K562 (cell line): ENCODE results near the gene LRP3. TPM values are rescaled to one million over a fixed set of nuclear protein-coding genes. Genes with fewer than 3 reads are reported as not detected.

Source experiments
- E4F1 ChIP-seq: fragments of 250-450 bp; sonication (Bioruptor Pico); IDR thresholded peaks from 2 replicates; pipeline ENCODE4 v1.5.0; 2021; ENCODE audit warnings: mild to moderate bottlenecking, borderline replicate concordance
- IRF2 ChIP-seq: sonication (generic); formaldehyde crosslinking; IDR thresholded peaks from 2 replicates; pipeline ENCODE4 v1.8.1; 2022; ENCODE audit warnings: mild to moderate bottlenecking, missing genetic modification reagents
- RREB1 ChIP-seq: fragments of 250-450 bp; sonication (Bioruptor Pico); IDR thresholded peaks from 2 replicates; pipeline ENCODE4 v1.4.0; 2020
- STAT5A ChIP-seq: IDR thresholded peaks from 2 replicates; pipeline ENCODE4 v1.6.1; 2012; ENCODE audit warnings: low read length, inconsistent platforms, borderline replicate concordance
- TBL1XR1 ChIP-seq, 2 experiments: IDR thresholded peaks; 2 replicates each; pipeline ENCODE4 v1.6.1; 2012; ENCODE audit warnings: improper control_type of control experiment in 2 of 2, low read length in 2 of 2, mild to moderate bottlenecking in 1 of 2
- ZNF23 ChIP-seq: fragments of 250-450 bp; sonication (Bioruptor Pico); IDR thresholded peaks from 2 replicates; pipeline ENCODE4 v1.4.0; 2020; ENCODE audit warnings: mild to moderate bottlenecking
- ZNF609 ChIP-seq: sonication (generic); formaldehyde crosslinking; IDR thresholded peaks from 2 replicates; pipeline ENCODE4 v1.8.1; 2023; ENCODE audit warnings: missing genetic modification reagents, mild to moderate bottlenecking, borderline replicate concordance
- polyA plus RNA-seq, 8 experiments: library from polyadenylated mRNA; depleted of rRNA in 4 of 8; stranded (reverse) in 5 of 8; unstranded in 3 of 8; fragments of >200 nt; fragmentation: Nextera tagmentation in 2 of 8; fragmentation: Illumina TruSeq in 1 of 8; extraction: Ambion mirVana in 2 of 8; extraction: Trizol in 1 of 8; gene quantifications; 2 replicates each; pipeline versions ENCODE4 v1.2.1 to v1.2.3, GENCODE V29; 2011 to 2014; ENCODE audit warnings: inconsistent platforms in 1 of 8, missing spikeins in 1 of 8
- total RNA-seq, 7 experiments: library from RNA; depleted of rRNA in 6 of 7; stranded (reverse); fragments of >200 nt in 6 of 7; fragmentation: Illumina TruSeq in 2 of 7; extraction: Trizol in 2 of 7; gene quantifications; 2 replicates each; pipeline versions ENCODE4 v1.2.1 to v1.2.3, GENCODE V29; 2011 to 2021; ENCODE audit warnings: low replicate concordance in 1 of 7
- TF ChIP-seq, protein P1 (sequence below): fragments of 250-450 bp; sonication (Bioruptor Pico); IDR thresholded peaks from 2 replicates; pipeline ENCODE4 v1.4.0; 2020; ENCODE audit warnings: mild to moderate bottlenecking, moderate library complexity

LRP3 gene
- total and polyA plus RNA-seq, 9 of the 15 experiments (the other 6 are each of a cell fraction or from before 2014, with no cell fraction given), result 0.29 TPM; not detected in 8

GRCh38 chr19:33234736-33235135 lies 40.6 kb downstream of the LRP3 start (continued):
- TF ChIP-seq IRF2 (CRISPR knock-in tag) (no peak), E4F1 (CRISPR knock-in tag) (no peak), TBL1XR1 (IDR thresholded peaks at IDR 0.05; ENCODE audit: low read length in 2 of 2) (no peak), STAT5A (no peak), RREB1 (CRISPR knock-in tag) (no peak), ZNF609 (CRISPR knock-in tag) (no peak), ZNF23 (no peak)
- TF ChIP-seq, protein P1, sequence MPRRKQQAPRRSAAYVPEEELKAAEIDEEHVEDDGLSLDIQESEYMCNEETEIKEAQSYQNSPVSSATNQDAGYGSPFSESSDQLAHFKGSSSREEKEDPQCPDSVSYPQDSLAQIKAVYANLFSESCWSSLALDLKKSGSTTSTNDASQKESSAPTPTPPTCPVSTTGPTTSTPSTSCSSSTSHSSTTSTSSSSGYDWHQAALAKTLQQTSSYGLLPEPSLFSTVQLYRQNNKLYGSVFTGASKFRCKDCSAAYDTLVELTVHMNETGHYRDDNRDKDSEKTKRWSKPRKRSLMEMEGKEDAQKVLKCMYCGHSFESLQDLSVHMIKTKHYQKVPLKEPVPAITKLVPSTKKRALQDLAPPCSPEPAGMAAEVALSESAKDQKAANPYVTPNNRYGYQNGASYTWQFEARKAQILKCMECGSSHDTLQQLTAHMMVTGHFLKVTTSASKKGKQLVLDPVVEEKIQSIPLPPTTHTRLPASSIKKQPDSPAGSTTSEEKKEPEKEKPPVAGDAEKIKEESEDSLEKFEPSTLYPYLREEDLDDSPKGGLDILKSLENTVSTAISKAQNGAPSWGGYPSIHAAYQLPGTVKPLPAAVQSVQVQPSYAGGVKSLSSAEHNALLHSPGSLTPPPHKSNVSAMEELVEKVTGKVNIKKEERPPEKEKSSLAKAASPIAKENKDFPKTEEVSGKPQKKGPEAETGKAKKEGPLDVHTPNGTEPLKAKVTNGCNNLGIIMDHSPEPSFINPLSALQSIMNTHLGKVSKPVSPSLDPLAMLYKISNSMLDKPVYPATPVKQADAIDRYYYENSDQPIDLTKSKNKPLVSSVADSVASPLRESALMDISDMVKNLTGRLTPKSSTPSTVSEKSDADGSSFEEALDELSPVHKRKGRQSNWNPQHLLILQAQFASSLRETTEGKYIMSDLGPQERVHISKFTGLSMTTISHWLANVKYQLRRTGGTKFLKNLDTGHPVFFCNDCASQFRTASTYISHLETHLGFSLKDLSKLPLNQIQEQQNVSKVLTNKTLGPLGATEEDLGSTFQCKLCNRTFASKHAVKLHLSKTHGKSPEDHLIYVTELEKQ (CRISPR knock-in tag), result no peak
